Progenitor cell of endocrine pancreas (in vitro differentiated cells): ENCODE measurements around the gene STKLD1. TPM values are rescaled to one million over a fixed set of nuclear protein-coding genes. Genes with fewer than 3 reads are reported as not detected.

Experiments used
- DNase-seq: peaks from one replicate; pipeline ENCODE4 v3.0.0; 2021; ENCODE audit warnings: low spot score; ENCODE audit not compliant: unreplicated experiment
- H3K27ac Mint-ChIP-seq: 2 replicates; pipeline ENCODE4 v1.8.0; 2021; ENCODE audit warnings: mild to moderate bottlenecking, moderate library complexity, mixed read lengths
- H3K27me3 Mint-ChIP-seq: 2 replicates; pipeline ENCODE4 v1.8.0; 2021; ENCODE audit warnings: mixed read lengths
- H3K36me3 Mint-ChIP-seq: 2 replicates; pipeline ENCODE4 v1.8.0; 2022; ENCODE audit warnings: mixed read lengths; ENCODE audit not compliant: insufficient read depth
- H3K4me1 Mint-ChIP-seq: 2 replicates; pipeline ENCODE4 v1.8.0; 2021; ENCODE audit warnings: low read depth, mixed read lengths
- H3K4me3 Mint-ChIP-seq: 2 replicates; pipeline ENCODE4 v1.8.0; 2021; ENCODE audit warnings: low read depth, mild to moderate bottlenecking, moderate library complexity, mixed read lengths
- H3K9me3 Mint-ChIP-seq: 2 replicates; pipeline ENCODE4 v1.8.0; 2021; ENCODE audit warnings: low read depth, mixed read lengths
- total RNA-seq: library from RNA; stranded (reverse); gene quantifications from 2 replicates; pipeline ENCODE4 v1.2.1, GENCODE V29; 2021
- TF ChIP-seq, protein P1 (sequence below): fragments of 200-600 bp; sonication (generic); IDR thresholded peaks from one replicate; pipeline ENCODE4 v1.5.0; 2021; ENCODE audit warnings: antibody characterized with exemption, mild to moderate bottlenecking; ENCODE audit not compliant: unreplicated experiment

Gene STKLD1
- total RNA-seq, 1 donor from 2014 or later, result 4.0 TPM

DNA sequence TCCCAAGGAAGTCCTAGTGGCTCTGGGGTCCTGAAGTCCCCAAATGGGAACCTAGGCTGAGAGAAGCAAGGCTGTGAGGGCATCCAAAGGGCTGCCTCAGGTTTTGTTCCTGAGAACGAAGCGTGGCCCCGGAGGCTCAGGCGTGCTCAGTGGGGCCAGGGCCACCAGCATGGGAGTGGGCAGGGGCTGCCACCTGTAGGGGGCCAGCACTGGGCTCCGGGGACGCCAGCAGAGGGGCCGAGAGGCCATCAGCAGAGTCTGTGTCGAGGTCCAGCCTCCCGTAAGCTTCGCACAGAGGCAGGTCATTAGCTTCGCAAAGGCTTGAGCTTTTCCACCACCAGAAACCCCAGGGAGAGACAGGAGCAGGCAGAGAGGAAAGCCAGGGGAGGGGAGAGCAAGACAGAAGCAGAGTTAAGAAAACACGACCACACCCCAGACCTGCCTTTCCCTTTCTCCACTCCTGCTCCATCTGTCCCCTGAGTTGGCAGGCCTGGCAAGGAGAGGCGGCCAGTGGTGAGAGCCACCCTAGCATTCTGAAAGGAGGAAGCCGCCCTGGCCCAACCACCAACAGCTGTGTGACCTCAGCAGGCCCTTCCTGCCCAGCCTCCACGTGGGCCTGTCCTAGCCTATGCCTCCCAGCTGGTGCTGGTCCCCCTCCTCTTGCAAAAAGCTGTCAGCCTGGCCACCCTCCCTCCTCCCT lies 34.6 kb upstream of the STKLD1 start:
- Mint-ChIP-seq H3K4me1 (peaks cover 3% of the 10 kb centered on the region), H3K9me3 (no peaks in the 10 kb centered on the region), H3K36me3 (peaks cover 13% of the 10 kb centered on the region), H3K27me3 (no peaks in the 10 kb centered on the region), H3K4me3 (no peak overlapping the region), H3K27ac (no peak overlapping the region)
- TF ChIP-seq, protein P1, sequence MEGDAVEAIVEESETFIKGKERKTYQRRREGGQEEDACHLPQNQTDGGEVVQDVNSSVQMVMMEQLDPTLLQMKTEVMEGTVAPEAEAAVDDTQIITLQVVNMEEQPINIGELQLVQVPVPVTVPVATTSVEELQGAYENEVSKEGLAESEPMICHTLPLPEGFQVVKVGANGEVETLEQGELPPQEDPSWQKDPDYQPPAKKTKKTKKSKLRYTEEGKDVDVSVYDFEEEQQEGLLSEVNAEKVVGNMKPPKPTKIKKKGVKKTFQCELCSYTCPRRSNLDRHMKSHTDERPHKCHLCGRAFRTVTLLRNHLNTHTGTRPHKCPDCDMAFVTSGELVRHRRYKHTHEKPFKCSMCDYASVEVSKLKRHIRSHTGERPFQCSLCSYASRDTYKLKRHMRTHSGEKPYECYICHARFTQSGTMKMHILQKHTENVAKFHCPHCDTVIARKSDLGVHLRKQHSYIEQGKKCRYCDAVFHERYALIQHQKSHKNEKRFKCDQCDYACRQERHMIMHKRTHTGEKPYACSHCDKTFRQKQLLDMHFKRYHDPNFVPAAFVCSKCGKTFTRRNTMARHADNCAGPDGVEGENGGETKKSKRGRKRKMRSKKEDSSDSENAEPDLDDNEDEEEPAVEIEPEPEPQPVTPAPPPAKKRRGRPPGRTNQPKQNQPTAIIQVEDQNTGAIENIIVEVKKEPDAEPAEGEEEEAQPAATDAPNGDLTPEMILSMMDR, result no peak
- DNase-seq, result no peak

- TF ChIP-seq, protein P1, result no peak
- H3K9me3 Mint-ChIP-seq, result no peaks in the 10 kb centered on the region
- H3K27ac Mint-ChIP-seq, result no peak overlapping the region
- DNase-seq, result no peak
- peaks cover 13% of the 10 kb centered on the region for H3K36me3 Mint-ChIP-seq
- H3K4me1 Mint-ChIP-seq, result peaks cover 8% of the 10 kb centered on the region
- no peak overlapping the region for H3K4me3 Mint-ChIP-seq
- H3K27me3 Mint-ChIP-seq, result no peaks in the 10 kb centered on the region
These were observed 34.1 kb upstream of the STKLD1 start for GRCh38 chr9:133342069-133342406.

DNA sequence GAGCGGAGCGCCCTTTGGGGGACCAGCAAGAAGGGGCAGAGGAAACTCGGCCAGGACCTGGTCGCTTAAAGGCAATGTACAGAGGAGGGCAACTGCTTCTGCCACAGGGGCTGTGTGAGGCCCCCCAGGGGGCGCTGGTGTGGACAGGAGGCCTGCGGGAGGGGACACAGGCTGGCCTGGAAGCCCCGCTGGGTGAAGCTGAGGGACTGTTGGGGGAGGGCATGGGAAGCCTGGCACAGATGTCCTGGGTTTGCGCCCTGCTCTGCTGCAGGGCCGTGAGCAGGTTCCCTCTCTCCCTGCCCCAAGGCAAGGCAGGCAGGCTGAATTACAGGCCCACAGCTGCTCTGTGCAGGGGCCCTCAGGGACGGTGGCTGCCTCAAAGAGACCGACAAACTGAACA lies 33.6 kb upstream of the STKLD1 start:
- peaks cover 9% of the 10 kb centered on the region for H3K4me1 Mint-ChIP-seq
- no peak for DNase-seq

DNA sequence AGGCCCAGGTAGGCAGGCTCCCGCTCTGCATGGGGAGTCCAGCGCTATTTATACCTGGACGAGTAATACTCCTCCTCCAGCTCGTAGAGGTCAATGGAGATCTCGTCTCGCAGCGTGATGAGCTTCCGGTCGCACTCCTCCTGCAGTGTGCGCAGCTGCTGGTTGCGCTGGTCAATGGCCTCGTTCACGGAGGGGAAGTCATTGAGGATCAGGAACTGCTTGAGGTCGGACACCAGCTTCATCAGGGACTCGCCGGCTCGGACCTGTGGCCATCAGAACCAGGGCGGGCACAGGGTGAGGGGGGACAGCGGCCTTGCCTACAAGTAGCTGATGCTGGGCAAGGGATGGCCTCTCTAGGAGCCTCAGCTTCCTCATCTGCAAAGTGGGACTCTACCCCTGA lies 32.1 kb upstream of the STKLD1 start:
- H3K36me3 Mint-ChIP-seq, result peaks cover 16% of the 10 kb centered on the region
- no peaks in the 10 kb centered on the region for H3K9me3 Mint-ChIP-seq
- peaks cover 15% of the 10 kb centered on the region for H3K4me1 Mint-ChIP-seq
- H3K27me3 Mint-ChIP-seq, result no peaks in the 10 kb centered on the region
- TF ChIP-seq, protein P1, result no peak
- H3K27ac Mint-ChIP-seq, result no peak overlapping the region
- no peak overlapping the region for H3K4me3 Mint-ChIP-seq
- DNase-seq, result no peak

More for the DNA sequence above, 33.6 kb upstream of the STKLD1 start:
- Mint-ChIP-seq H3K27ac (no peak overlapping the region), H3K9me3 (no peaks in the 10 kb centered on the region), H3K36me3 (peaks cover 13% of the 10 kb centered on the region), H3K4me3 (no peak overlapping the region), H3K27me3 (no peaks in the 10 kb centered on the region)
- TF ChIP-seq, protein P1, result no peak

DNA sequence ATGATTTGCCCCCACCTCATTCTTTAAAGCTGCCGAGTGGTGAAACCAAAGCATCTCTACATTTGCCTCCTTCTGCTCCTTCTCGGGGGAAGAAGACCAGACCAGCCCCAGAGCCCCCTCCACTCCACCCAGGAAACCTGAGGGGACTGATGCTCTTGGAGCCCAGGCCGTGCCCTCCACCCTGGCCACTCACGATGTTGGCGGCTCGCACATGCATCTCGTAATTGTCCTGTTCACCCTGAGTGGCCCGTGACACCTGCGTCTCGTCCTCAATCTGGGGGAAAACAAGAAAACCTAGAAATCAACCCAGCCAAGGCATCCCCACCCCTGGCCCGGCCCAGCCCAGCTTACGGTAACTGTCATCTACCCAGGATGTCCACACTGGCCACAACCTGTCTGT lies 31.2 kb upstream of the STKLD1 start:
- peaks cover 20% of the 10 kb centered on the region for H3K36me3 Mint-ChIP-seq
- no peak overlapping the region for H3K4me3 Mint-ChIP-seq
- TF ChIP-seq, protein P1, result no peak
- DNase-seq, result no peak
- H3K27me3 Mint-ChIP-seq, result no peaks in the 10 kb centered on the region
- H3K4me1 Mint-ChIP-seq, result peaks cover 21% of the 10 kb centered on the region
- no peak overlapping the region for H3K27ac Mint-ChIP-seq
- H3K9me3 Mint-ChIP-seq, result no peaks in the 10 kb centered on the region
